Endothelial cell of umbilical vein (primary cell): ENCODE measurements around the gene OTOS. TPM values are rescaled to one million over a fixed set of nuclear protein-coding genes. Genes with fewer than 3 reads are reported as not detected.

Experiments used
- BruUV-seq: library from RNA; stranded (reverse); fragments of 400-500 nt; replicated peaks from 2 replicates; lab custom pipeline; 2021; lab: Mats Ljungman, UMichigan
- CTCF ChIA-PET: fragments of 300-600, 350-600 bp; sonication (Branson Sonifier 250); formaldehyde crosslinking; loops from one replicate; lab custom pipeline; 2021; ENCODE audit warnings: antibody characterized with exemption, inconsistent platforms; lab: Charles Lee
- POLR2A ChIA-PET: fragments of 300-600, 350-600 bp; sonication (Branson Sonifier 250); formaldehyde crosslinking; loops from one replicate; lab custom pipeline; 2021; ENCODE audit warnings: antibody characterized with exemption, inconsistent platforms; lab: Charles Lee
- DNase-seq: peaks from one replicate; pipeline ENCODE4 v3.0.0-alpha.2; 2011; ENCODE audit warnings: low read depth, low spot score
- FAIRE-seq: peaks from 2 replicates; lab custom pipeline; 2011; peaks lifted over from hg19 to GRCh38; lab: Jason Lieb, UNC
- H2AFZ ChIP-seq: 2 replicates; pipeline ENCODE4 v1.6.0; 2012; ENCODE audit warnings: low read depth, low read length, control low read depth, inconsistent platforms
- H3K27ac ChIP-seq: 2 replicates; pipeline ENCODE4 v1.5.1; 2011; ENCODE audit warnings: low read depth, mild to moderate bottlenecking, control low read depth, low read length, moderate library complexity; ENCODE audit not compliant: insufficient read depth
- H3K27me3 ChIP-seq, 2 experiments: 2 replicates each; pipeline versions ENCODE4 v1.6.0 to v1.6.1; 2011; ENCODE audit warnings: low read length in 2 of 2, mixed read lengths in 1 of 2; ENCODE audit not compliant: control insufficient read depth in 2 of 2, insufficient read depth in 2 of 2
- H3K36me3 ChIP-seq, 2 experiments: 2 replicates in 1 of 2; 3 replicates in 1 of 2; pipeline ENCODE4 v1.5.1; 2011; ENCODE audit warnings: low read length in 2 of 2, mild to moderate bottlenecking in 1 of 2, moderate library complexity in 1 of 2; ENCODE audit not compliant: control insufficient read depth in 2 of 2, insufficient read depth in 2 of 2; ENCODE audit errors: extremely low read depth in 1 of 2
- H3K4me1 ChIP-seq: 3 replicates; pipeline ENCODE4 v1.5.1; 2011; ENCODE audit warnings: mild to moderate bottlenecking, low read length; ENCODE audit not compliant: control insufficient read depth, insufficient read depth; ENCODE audit errors: extremely low read depth
- H3K4me2 ChIP-seq: 2 replicates; pipeline ENCODE4 v1.6.1; 2011; ENCODE audit warnings: low read length, control low read depth, mixed read lengths; ENCODE audit not compliant: insufficient read depth
- H3K4me3 ChIP-seq, 3 experiments: fragments of 200-600 bp in 1 of 3; sonication (generic), shearing (Covaris generic) in 1 of 3; replicated peaks in 1 of 3; 2 replicates each; pipeline ENCODE4 v1.5.1; 2011 to 2016; ENCODE audit warnings: control low read depth in 3 of 3, low read length in 3 of 3, mild to moderate bottlenecking in 2 of 3, inconsistent platforms in 1 of 3, low read depth in 1 of 3, moderate library complexity in 1 of 3; ENCODE audit not compliant: insufficient read depth in 1 of 3
- H3K79me2 ChIP-seq: 2 replicates; pipeline ENCODE4 v1.6.0; 2012; ENCODE audit warnings: low read length, inconsistent platforms; ENCODE audit not compliant: control insufficient read depth, insufficient read depth
- H3K9ac ChIP-seq: replicated peaks from 2 replicates; pipeline ENCODE3; 2011; ENCODE audit warnings: low read length, control low read depth; ENCODE audit not compliant: insufficient read depth; ENCODE audit errors: extremely low read depth
- H3K9me1 ChIP-seq: replicated peaks from 3 replicates; pipeline ENCODE4 v1.6.0; 2011; ENCODE audit warnings: mild to moderate bottlenecking, low read length; ENCODE audit not compliant: control insufficient read depth, insufficient read depth; ENCODE audit errors: extremely low read depth
- H3K9me3 ChIP-seq: replicated peaks from 2 replicates; pipeline ENCODE4 v1.5.1; 2012; ENCODE audit warnings: low read length, inconsistent platforms; ENCODE audit not compliant: control insufficient read depth, insufficient read depth
- H4K20me1 ChIP-seq: replicated peaks from 2 replicates; pipeline ENCODE3; 2011; ENCODE audit warnings: mild to moderate bottlenecking, low read length; ENCODE audit not compliant: control insufficient read depth, insufficient read depth; ENCODE audit errors: extremely low read depth
- CTCF ChIP-seq, 2 donors: IDR thresholded peaks; 1 replicate in 1 of 2; 2 replicates in 1 of 2; pipeline ENCODE4 v1.5.1; 2011; ENCODE audit warnings: low read length in 2 of 2, mild to moderate bottlenecking in 2 of 2, moderate library complexity in 2 of 2, control low read depth in 1 of 2, inconsistent platforms in 1 of 2, low read depth in 1 of 2; ENCODE audit not compliant: insufficient read depth in 1 of 2; ENCODE audit errors: extremely low read depth in 1 of 2
- EZH2 ChIP-seq: IDR thresholded peaks from 2 replicates; pipeline ENCODE4 v1.6.1; 2012; ENCODE audit warnings: borderline replicate concordance, low read depth, mild to moderate bottlenecking, moderate library complexity, low read length, inconsistent platforms; ENCODE audit not compliant: severe bottlenecking
- FOS ChIP-seq: IDR thresholded peaks from 2 replicates; pipeline ENCODE4 v1.6.1; 2011; ENCODE audit warnings: mild to moderate bottlenecking, low read length, moderate library complexity, borderline replicate concordance; ENCODE audit not compliant: insufficient read depth
- GATA2 ChIP-seq: IDR thresholded peaks from 2 replicates; pipeline ENCODE4 v1.7.0; 2011; ENCODE audit warnings: low read depth, mild to moderate bottlenecking, moderate library complexity, mixed read lengths, low read length; ENCODE audit not compliant: insufficient read length, insufficient read depth
- JUN ChIP-seq: IDR thresholded peaks from 2 replicates; pipeline ENCODE4 v1.6.1; 2011; ENCODE audit warnings: borderline replicate concordance, low read depth; ENCODE audit not compliant: insufficient read length, insufficient read depth
- MAX ChIP-seq: IDR thresholded peaks from 2 replicates; pipeline ENCODE4 v1.6.1; 2011; ENCODE audit not compliant: insufficient read depth, insufficient read length
- MYC ChIP-seq: IDR thresholded peaks from one replicate; pipeline ENCODE4 v1.6.1; 2011; ENCODE audit warnings: mild to moderate bottlenecking, low read depth, low read length
- POLR2A ChIP-seq: IDR thresholded peaks from 2 replicates; pipeline ENCODE4 v1.6.1; 2012; ENCODE audit warnings: low read depth, mild to moderate bottlenecking, control low read depth, low read length
- POLR2AphosphoS5 ChIP-seq: IDR thresholded peaks from 2 replicates; pipeline ENCODE4 v1.6.1; 2012; ENCODE audit warnings: low read depth, mild to moderate bottlenecking, control low read depth, low read length, moderate library complexity; ENCODE audit not compliant: insufficient read depth
- dilution Hi-C: fragments of 300-500 bp; cut with MboI; formaldehyde crosslinking; loops from one replicate; pipeline ENCODE4 v1.15.0; 2019; ENCODE audit warnings: low sequenced_read_pairs; ENCODE audit not compliant: extremely low pct_ligation_motif_present
- intact Hi-C: fragments of 100-400 bp; cut with micrococcal nuclease; formaldehyde crosslinking; loops from one replicate; pipeline ENCODE4 v1.10.0; 2022
- polyA plus RNA-seq, 4 experiments: library from polyadenylated mRNA; depleted of rRNA in 3 of 4; stranded (reverse) in 3 of 4; unstranded in 1 of 4; fragments of >200 nt; gene quantifications; 2 replicates each; pipeline versions ENCODE4 v1.2.1 to v1.2.3, GENCODE V29; 2011 to 2012; ENCODE audit warnings: missing spikeins in 1 of 4
- total RNA-seq: library from RNA; stranded (reverse); gene quantifications from 2 replicates; pipeline ENCODE4 v1.2.3, GENCODE V29; 2021

Gene OTOS
- total and polyA plus RNA-seq, 2 donors (not counting 3 experiments of a cell fraction or from before 2014, with no cell fraction given) = not detected

- no peak overlapping the region for H3K9ac ChIP-seq
- no peak overlapping the region for H3K27ac ChIP-seq
- intact Hi-C loops = no loop called here
- no peak overlapping the region for H2AFZ ChIP-seq
- CTCF ChIA-PET = no interaction called here
- H3K36me3 ChIP-seq = no peaks in the 10 kb centered on the region
- TF ChIP-seq POLR2A = no peak
- TF ChIP-seq GATA2 = no peak
- TF ChIP-seq CTCF (IDR thresholded peaks at IDR 0.05; ENCODE audit: extremely low read depth in 1 of 2, insufficient read depth in 1 of 2, low read depth in 1 of 2, low read length in 2 of 2) = no peak
- no peak for TF ChIP-seq MAX
- no peak for TF ChIP-seq POLR2AphosphoS5
- no peak for TF ChIP-seq JUN
- TF ChIP-seq MYC = no peak
- TF ChIP-seq FOS = no peak
- TF ChIP-seq EZH2 = no peak
- H3K4me1 ChIP-seq = no peaks in the 10 kb centered on the region
- H3K4me2 ChIP-seq = no peak overlapping the region
- FAIRE-seq (no peak), DNase-seq (no peak)
- no peaks in the 10 kb centered on the region for H3K9me1 ChIP-seq
- H4K20me1 ChIP-seq = no peaks in the 10 kb centered on the region
- POLR2A ChIA-PET = no interaction called here
- no peaks in the 10 kb centered on the region for H3K9me3 ChIP-seq
- no peaks in the 10 kb centered on the region for H3K27me3 ChIP-seq
- H3K4me3 ChIP-seq = no peak overlapping the region
- no TSS peak for BruUV-seq
- no peaks in the 10 kb centered on the region for H3K79me2 ChIP-seq
- dilution Hi-C loops = no loop called here
These were observed 27.6 kb upstream of the OTOS start for GRCh38 chr2:240168041-240168440.
